Measurements from ENCODE around the gene SLC35A5.
"Not testable (repeated sequence)": the region's sequence is repeated elsewhere in the genome, so short reads cannot be mapped to it uniquely, and the experiment has no call there.

SLC35A5 gene, protein sequence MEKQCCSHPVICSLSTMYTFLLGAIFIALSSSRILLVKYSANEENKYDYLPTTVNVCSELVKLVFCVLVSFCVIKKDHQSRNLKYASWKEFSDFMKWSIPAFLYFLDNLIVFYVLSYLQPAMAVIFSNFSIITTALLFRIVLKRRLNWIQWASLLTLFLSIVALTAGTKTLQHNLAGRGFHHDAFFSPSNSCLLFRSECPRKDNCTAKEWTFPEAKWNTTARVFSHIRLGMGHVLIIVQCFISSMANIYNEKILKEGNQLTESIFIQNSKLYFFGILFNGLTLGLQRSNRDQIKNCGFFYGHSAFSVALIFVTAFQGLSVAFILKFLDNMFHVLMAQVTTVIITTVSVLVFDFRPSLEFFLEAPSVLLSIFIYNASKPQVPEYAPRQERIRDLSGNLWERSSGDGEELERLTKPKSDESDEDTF

GRCh38 chr3:112561734-112562529 lies at the start of gene SLC35A5, which contains the start of gene ATG3:
Gene SLC35A5 (plus strand): TSS chr3:112562045. CDS start chr3:112563404, 1,359 bp downstream.
Gene ATG3 (minus strand): TSS chr3:112561962. CDS start chr3:112561528, 434 bp downstream.
- DNase-seq = peak; percentile 97

- DNase-seq = peak; percentile 9
Measured at GRCh38 chr3:112512320-112512719, 49.5 kb upstream of the SLC35A5 start.

DNA sequence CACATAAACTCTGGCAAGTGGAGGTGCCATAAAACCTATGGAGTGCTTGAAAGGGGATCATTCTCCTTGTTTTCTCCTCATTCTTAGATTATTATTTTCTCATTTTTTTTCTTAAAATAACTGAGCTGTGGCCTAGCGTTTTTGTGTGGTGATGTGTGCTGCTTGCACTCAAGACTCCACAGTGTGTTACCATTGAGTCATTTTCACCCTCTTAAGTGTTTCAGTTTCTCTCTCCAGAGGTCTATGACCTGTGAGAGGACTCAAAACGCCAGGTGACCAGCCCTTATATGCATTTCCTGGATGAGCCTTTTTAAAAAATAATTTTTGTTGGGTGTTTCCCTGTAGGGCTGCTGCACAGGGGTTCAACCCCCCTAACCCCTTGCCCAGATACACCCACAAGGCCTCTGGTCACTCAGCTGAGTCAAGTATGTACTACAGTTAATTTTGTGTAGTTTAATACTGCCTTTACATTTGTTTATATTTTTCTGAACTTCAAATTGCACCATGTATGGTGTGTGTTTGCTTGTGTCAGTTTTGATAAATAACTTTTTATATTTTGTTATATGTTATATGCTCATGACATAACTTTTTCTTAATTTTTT lies 47.2 kb upstream of the SLC35A5 start:
- no peak for DNase-seq

- not testable (repeated sequence) for DNase-seq
Measured at GRCh38 chr3:112518970-112519369, 42.9 kb upstream of the SLC35A5 start.

DNA sequence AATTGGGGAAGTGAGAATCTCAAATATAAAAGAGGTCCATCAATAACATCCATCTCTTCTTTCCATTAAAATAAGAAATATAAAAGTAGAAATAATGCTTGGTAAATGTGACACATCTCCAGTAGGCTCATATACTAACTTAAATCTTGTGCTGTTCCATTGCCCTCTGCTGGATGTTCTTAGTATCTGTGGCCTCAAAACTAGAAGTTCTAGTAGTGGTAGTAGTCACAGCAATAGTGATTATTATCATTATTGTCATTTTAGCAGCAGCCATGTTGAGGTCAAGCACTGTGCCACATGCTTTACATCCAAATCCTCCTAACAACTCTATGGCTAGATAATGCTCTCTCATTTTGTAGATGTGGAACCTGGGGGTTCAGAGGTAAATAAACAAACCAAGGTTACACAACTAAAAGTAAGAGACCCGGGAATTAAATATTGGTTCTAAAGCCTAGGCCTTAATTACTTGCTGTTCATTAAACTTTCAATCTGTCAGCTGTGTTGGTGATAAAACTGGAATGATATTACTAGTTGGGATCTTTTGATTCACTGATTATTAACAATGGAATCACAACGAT lies 42.3 kb upstream of the SLC35A5 start:
- peak; percentile 61 for DNase-seq

DNA sequence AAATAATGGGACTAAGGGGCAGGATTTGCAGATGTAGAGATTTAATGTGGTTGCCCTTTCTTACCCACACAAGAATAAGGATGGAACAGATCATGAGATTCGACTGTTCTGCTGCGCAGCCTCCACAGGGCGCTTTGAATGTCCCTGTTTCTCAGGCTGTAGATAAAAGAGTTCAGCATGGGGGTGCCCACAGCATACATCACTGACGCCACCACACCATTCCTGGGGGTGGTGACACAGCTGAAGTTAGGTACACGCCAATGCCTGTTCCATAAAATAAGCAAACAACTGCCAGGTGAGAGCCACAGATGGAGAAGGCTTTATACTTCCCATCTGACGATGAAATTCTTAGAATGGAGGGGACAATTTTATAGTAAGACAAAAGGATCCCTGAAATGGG lies 37.7 kb upstream of the SLC35A5 start:
- not testable (repeated sequence) for DNase-seq

- DNase-seq = no peak
Measured at GRCh38 chr3:112530573-112530972, 31.3 kb upstream of the SLC35A5 start.

DNA sequence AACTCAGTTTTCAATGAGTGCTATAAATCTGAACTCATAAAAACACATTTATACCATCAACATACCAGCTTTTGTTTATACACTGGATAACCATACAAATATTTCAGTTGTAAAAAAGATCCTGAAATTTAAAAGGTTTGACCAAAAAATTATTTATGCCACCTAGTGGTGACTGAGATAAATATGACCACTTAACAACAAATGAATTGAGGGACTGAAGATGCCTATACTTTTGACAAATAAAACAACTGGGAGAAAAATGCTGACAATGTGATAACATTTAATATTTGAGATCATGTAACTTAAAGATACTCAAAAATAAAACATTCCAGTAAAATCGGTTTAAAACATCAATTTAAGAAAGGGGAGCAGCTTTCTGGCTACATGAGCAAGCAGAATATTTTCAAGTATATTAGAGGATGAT lies 30.5 kb upstream of the SLC35A5 start:
- DNase-seq = no peak

- DNase-seq = no peak
Measured at GRCh38 chr3:112539825-112540650, 21.8 kb upstream of the SLC35A5 start.

DNA sequence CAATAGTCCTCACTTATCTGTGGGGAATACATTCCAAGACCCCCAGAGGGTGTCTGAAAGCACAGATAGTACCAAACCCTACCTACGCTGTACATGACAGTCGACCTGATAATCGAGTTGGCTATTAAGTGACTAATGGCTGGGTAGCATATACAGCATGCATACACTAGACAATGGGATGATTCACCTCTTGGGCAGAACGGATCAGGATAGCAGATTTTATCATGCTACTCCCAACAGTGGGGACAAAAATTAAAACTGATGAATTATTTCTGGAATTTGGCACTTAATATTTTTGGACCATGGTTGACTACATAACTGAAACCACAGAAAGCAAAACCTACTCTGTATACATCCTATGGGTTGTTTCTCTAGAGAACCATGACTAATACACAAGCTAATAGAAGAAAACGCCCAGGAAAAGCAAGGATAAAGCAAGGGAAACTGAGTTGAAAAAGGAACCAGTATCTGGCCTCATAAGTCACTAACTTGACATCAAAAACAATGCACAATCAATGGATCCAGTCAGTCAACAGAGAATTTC lies 15.6 kb upstream of the SLC35A5 start:
- DNase-seq = no peak

GRCh38 chr3:112550859-112551258 lies 11.0 kb upstream of the SLC35A5 start:
- no peak for DNase-seq

DNA sequence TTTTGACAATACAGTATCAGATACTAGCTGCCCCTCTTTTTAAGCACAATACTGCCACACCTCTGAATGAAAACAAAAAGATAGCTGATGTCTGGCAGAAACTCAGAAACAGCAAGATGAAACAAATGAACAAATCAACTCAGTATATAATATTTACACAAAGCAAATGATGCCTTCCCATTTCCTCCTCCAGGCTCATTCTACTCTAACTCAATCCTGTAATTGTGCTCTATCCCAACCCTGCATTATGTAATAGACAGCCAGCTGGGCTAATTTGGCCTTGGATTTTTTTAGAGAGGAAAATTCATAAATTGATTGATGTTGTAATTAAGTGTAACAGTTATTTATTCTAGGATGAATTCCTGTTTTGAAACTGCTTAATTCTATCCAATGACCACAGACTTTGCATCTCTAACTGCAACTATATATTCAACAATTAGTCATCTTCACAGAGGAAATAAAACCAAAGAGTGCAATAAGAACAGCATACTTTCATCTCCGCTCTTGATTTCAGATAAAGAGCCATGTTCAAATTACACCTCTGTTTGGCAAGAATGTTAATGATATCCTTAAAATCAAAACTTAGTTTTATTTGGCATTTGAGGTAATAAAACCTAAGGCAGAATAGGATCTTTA lies 6.2 kb upstream of the SLC35A5 start:
- DNase-seq = no peak

DNA sequence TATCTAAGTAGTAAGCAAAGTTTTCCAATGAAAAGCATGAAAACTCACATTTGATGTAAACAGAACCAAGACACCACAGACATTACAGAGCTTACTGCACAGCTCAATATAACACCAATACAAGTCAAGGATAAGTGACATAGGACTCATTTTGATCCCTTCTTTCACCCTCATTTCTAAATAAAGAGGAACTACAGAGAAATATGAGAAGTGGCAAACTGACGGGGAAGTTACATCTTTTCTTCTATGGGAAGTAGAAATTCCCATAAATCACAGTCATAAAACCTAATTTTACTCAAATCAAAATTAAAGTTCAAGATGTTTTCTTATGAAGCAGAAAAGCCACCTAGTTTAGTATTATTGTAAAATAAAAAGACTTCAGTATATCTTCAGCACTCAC lies 3.9 kb upstream of the SLC35A5 start:
- no peak for DNase-seq

- DNase-seq = no peak
Measured at GRCh38 chr3:112560307-112560706, 1.5 kb upstream of the SLC35A5 start.

DNA sequence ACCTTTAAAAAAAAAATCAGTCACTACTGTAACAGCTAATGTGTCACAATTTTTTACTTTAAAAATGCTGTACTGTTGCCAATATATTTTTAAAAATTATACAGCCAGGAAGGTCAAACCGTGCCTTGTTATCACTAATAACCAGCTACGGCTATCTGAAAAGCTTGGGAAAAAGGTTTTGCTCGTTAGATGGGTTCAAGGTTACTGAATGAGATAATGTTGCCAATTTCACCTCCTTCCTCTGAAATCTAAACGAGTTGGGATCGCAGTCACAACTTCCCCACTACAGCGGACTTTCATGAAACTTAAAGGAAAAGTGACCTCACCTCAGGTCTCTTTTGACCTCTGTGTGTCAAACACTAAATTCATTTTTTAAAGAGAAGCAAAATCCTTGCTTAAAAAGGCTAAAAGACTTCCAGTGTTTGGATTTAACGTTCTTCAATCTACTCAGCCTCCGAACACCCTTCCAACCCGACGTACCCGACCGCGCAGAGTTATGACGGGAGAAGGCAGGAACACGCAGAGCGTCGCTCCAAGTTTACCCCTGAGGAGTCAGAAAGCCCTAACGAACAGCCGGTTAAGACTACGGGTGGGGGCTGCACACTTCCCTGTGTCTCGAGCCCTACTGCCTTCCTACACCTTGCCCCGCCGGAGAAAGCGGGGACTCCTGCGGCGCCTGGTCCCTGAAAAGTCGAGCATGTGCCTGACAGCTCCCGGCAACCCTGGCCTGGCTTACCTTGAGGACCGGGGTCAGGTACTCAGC lies 943 bp upstream of the SLC35A5 start:
- DNase-seq = peak; percentile 76

DNA sequence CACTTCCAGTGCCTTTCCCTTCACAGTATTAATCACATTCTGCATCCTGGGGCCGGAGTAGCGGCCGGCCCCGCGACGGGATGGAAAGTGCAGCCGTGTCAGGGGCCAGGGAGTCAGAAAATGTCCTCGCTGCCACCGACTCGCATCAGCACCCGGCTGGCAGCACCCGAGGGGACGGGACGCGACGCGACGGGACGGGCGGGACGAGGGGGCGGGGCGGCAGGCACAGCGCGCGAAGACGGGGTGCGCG lies 436 bp upstream of the SLC35A5 start:
- DNase-seq = no peak

DNA sequence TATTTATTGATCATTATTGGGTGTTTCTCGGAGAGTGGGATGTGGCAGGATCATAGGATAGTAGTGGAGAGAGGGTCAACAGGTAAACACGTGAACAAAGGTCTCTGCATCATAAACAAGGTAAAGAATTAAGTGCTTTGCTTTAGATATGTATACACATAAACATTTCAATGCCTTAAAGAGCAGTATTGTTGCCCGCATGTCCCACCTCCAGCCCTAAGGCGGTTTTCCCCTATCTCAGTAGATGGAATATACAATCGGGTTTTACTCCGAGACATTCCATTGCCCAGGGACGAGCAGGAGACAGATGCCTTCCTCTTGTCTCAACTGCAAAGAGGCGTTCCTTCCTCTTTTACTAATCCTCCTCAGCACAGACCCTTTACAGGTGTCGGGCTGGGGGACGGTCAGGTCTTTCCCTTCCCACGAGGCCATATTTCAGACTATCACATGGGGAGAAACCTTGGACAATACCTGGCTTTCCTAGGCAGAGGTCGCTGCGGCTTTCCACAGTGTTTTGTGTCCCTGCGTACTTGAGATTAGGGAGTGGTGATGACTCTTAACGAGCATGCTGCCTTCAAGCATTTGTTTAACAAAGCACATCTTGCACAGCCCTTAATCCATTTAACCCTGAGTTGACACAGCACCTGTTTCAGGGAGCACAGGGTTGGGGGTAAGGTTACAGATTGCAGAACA lies 2.5 kb downstream of the SLC35A5 start:
- DNase-seq = not testable (repeated sequence)

DNA sequence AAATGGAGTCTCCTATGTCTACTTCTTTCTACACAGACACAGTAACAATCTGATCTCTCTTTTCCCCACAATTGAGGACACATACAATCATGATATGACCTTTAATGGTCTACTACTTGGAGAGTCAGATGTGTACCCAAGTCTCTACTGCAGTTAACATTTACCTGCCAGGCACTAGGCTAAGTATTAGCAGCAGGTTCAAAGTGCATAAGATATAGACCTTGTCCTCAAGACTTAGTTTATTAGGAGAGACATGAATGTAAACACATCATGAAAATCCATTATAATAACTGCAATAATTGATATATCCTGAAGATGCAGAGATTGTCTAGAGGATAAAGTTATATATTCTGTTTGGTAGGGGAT lies 3.1 kb downstream of the SLC35A5 start:
- DNase-seq = no peak

- DNase-seq = peak; percentile 78
Measured at GRCh38 chr3:112568642-112569041, 6.8 kb downstream of the SLC35A5 start.

DNA sequence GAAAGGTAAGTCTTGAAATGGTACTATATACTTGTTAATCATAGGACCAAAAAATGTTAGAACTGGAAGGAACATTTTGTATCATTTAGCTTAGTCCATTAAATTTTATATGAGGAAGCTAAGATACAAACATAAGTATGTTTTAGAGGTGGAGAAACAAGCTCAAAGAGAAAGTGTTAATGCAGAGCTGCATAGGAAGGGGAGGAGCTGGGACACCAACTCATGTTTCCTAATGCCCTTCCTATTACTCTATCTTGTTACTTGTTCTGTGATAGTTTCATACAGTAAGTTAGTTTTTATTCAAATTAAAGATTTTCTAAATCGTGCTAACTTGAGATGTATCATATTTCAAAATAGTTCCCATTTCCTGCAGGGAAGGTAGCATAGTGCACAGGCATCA lies 7.4 kb downstream of the SLC35A5 start:
- no peak for DNase-seq

All from NCI-H226 (cell line).